ENCODE measurements around the gene PPP1R2. TPM values are rescaled to one million over a fixed set of nuclear protein-coding genes. Genes with fewer than 3 reads are reported as not detected.

Gene PPP1R2
- total RNA-seq, 1 donor, result 365 TPM

DNA sequence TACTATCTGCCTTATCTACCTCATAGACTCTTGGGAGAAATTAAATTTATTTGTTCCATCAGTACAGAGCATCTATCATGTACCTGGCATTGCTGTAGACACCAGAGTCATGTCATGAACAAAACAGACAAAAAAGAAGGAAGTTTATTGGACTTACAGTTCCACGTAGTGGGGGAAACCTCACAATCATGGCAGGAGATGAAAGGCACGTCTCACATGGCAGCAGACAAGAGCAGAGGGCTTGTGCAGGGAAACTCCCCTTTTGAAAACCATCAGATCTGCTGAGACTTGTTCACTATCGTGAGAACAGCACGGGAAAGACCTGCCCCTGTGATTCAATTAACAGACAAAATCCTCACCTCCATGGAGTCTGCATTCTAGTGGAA lies 74.7 kb downstream of the PPP1R2 start:
- no peaks in the 10 kb centered on the region for H3K9me3 ChIP-seq (ENCODE audit: low read depth, low read length)
- no peak overlapping the region for H3K4me3 ChIP-seq (ENCODE audit: low read length)
- H3K4me1 ChIP-seq (ENCODE audit: insufficient read depth, low read length), result no peaks in the 10 kb centered on the region

DNA sequence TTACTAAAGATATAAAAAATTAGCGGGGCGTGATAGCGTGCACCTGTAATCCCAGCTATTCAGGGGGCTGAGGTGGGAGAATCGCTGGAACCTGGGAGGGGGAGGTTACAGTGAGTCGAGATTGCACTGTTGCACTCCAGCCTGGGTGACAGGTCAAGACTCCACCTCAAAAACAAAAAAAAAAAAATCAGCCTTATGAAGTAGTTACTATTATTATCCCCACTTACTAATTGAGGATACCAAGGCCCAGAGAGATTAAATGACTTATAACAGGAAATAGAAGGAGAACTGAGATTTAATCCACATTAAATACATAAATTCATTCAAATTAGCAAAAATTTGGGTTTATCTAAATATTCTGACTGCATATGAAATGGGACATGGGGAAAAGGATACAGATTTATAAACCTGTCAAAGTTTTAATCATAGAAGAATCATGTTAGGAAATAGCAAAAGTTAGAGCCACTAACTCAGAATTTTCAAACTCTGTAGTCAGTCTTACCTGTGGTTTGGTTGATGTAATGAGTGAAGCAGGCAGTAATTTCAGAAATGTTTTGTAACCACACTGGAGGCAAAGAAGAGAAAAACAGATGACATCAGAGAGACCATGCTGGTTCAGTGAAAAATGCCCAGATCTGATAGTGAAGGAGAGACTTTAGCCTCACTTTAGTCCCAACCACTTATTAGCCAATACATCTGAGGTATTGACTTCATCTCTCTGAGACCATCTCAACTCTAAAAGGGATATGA lies 75.3 kb downstream of the PPP1R2 start:
- Histone ChIP-seq H3K9me3 (ENCODE audit: low read depth, low read length) (no peaks in the 10 kb centered on the region), H3K4me3 (ENCODE audit: low read length) (no peak overlapping the region), H3K4me1 (ENCODE audit: insufficient read depth, low read length) (no peaks in the 10 kb centered on the region), H3K27me3 (ENCODE audit: insufficient read depth, low read length) (no peaks in the 10 kb centered on the region)

More for the DNA sequence above, 74.7 kb downstream of the PPP1R2 start:
- H3K27me3 ChIP-seq (ENCODE audit: insufficient read depth, low read length), result no peaks in the 10 kb centered on the region

DNA sequence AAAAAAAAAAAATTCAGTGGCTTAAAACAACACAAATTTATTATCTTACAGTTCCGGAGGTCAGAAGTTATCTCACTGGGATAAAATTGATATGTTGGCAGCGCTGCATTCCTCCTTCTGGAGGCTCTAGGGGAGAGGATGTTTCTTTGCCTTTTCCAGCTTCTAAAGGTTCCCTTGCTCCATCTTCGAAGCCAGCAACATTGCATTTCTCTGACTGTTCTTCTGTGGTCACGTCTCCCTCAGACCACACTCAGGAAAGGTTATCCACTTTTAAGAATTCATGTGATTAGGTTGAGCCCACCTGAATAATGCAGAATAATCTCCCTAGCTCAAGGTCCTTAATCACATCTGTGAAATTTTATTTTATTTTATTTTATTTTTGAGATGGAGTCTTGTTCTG lies 76.9 kb downstream of the PPP1R2 start:
- no peaks in the 10 kb centered on the region for H3K9me3 ChIP-seq (ENCODE audit: low read depth, low read length)
- H3K4me3 ChIP-seq (ENCODE audit: low read length), result no peak overlapping the region
- no peaks in the 10 kb centered on the region for H3K27me3 ChIP-seq (ENCODE audit: insufficient read depth, low read length)
- H3K4me1 ChIP-seq (ENCODE audit: insufficient read depth, low read length), result no peaks in the 10 kb centered on the region

Other genes starting within 250 kb of the PPP1R2 start
- 143 TPM for gene ACAP2, start 100.3 kb downstream of the PPP1R2 start, total RNA-seq
- not detected for gene APOD, start 40.6 kb upstream of the PPP1R2 start, total RNA-seq
- gene MUC20, start 177.7 kb upstream of the PPP1R2 start, total RNA-seq, result 0.84 TPM

Data from mononuclear cell (primary cell).